T-helper 1 cell treated with Interleukin-12 subunit alpha and Interleukin-12 subunit beta and Interleukin-4 antibody, amounts not matched to agents 30 ng/mL and 1 ng/mL, for 36 hours (primary cell): ENCODE measurements around the gene ARAP1. TPM values are rescaled to one million over a fixed set of nuclear protein-coding genes. Genes with fewer than 3 reads are reported as not detected.

ENCODE experiments used
- intact Hi-C: fragments of 100-400 bp; cut with micrococcal nuclease; formaldehyde crosslinking; loops from one replicate; pipeline ENCODE4 v1.15.1; 2024
- total RNA-seq: library from RNA; stranded (reverse); gene quantifications from 2 replicates; pipeline ENCODE4 v1.2.3, GENCODE V29; 2022

The ARAP1 gene
- total RNA-seq, 1 donor from 2014 or later = 111 TPM

GRCh38 chr11:72726266-72727220 is 25.7 kb downstream of the ARAP1 start:
- intact Hi-C loops = loop anchor here (10.0 kb wide), 1 partner anchor 1148 kb away; the partner anchor contains the start of genes COA4 and PAAF1

GRCh38 chr11:72725724-72726028 is 26.5 kb downstream of the ARAP1 start:
- intact Hi-C loops = loop anchor here (1.0 to 10.0 kb wide), 8 partner anchors 27 to 1149 kb away; partner anchors contain the start of genes ARAP1, COA4 and PAAF1

GRCh38 chr11:72724851-72725723 is 27.1 kb downstream of the ARAP1 start:
- intact Hi-C loops = loop anchor here (1.0 to 10.0 kb wide), 9 partner anchors 27 to 1150 kb away; partner anchors contain the start of genes ARAP1, COA4, PAAF1 and RELT

GRCh38 chr11:72724021-72724551 is 28.1 kb downstream of the ARAP1 start:
- intact Hi-C loops = loop anchor here (5.0 to 10.0 kb wide), 2 partner anchors 653 to 1151 kb away; partner anchors contain the start of genes COA4, PAAF1 and RELT

- intact Hi-C loops = loop anchor here (2.0 to 10.0 kb wide), 3 partner anchors 37 to 1151 kb away; partner anchors contain the start of genes COA4, PAAF1 and RELT
Measured at GRCh38 chr11:72723508-72723907, 28.7 kb downstream of the ARAP1 start.

- intact Hi-C loops = loop anchor here (1.0 to 10.0 kb wide), 6 partner anchors 14 to 1153 kb away; partner anchors contain the start of genes COA4, PAAF1 and RELT
Measured at GRCh38 chr11:72722050-72722748, 30.0 kb downstream of the ARAP1 start.

GRCh38 chr11:72721689-72722049 is 30.5 kb downstream of the ARAP1 start:
- intact Hi-C loops = loop anchor here (1.0 to 10.0 kb wide), 6 partner anchors 15 to 1153 kb away; partner anchors contain the start of genes COA4, PAAF1 and RELT

- intact Hi-C loops = loop anchor here (5.0 to 10.0 kb wide), 2 partner anchors 656 to 1154 kb away; partner anchors contain the start of genes COA4, PAAF1 and RELT
Measured at GRCh38 chr11:72721276-72721675, 30.9 kb downstream of the ARAP1 start.

GRCh38 chr11:72720784-72721183 is 31.4 kb downstream of the ARAP1 start:
- intact Hi-C loops = loop anchor here (5.0 to 10.0 kb wide), 2 partner anchors 657 to 1154 kb away; partner anchors contain the start of genes COA4, PAAF1 and RELT

- intact Hi-C loops = loop anchor here (5.0 to 10.0 kb wide), 2 partner anchors 657 to 1155 kb away; partner anchors contain the start of genes COA4, PAAF1 and RELT
Measured at GRCh38 chr11:72720047-72720446, 32.2 kb downstream of the ARAP1 start.

GRCh38 chr11:72719551-72719950 is 32.7 kb downstream of the ARAP1 start:
- intact Hi-C loops = no loop called here

GRCh38 chr11:72719144-72719543 is 33.1 kb downstream of the ARAP1 start:
- intact Hi-C loops = no loop called here

- intact Hi-C loops = no loop called here
Measured at GRCh38 chr11:72718101-72718501, 34.1 kb downstream of the ARAP1 start.

- intact Hi-C loops = no loop called here
Measured at GRCh38 chr11:72716788-72717435, 35.3 kb downstream of the ARAP1 start.

GRCh38 chr11:72716290-72716689 is 35.9 kb downstream of the ARAP1 start:
- intact Hi-C loops = no loop called here

GRCh38 chr11:72712841-72713240 is 39.4 kb downstream of the ARAP1 start:
- intact Hi-C loops = no loop called here

GRCh38 chr11:72712168-72712751 is 39.9 kb downstream of the ARAP1 start:
- intact Hi-C loops = no loop called here

- intact Hi-C loops = no loop called here
Measured at GRCh38 chr11:72711141-72711540, 41.1 kb downstream of the ARAP1 start.

GRCh38 chr11:72710278-72710677 is 41.9 kb downstream of the ARAP1 start:
- intact Hi-C loops = no loop called here
